Brain pericyte (primary cell): ENCODE data around the gene NTRK3.

Experiments used
- DNase-seq: peaks from one replicate; pipeline ENCODE4 v3.0.0-alpha.2; 2012; ENCODE audit warnings: low read depth, low spot score

NTRK3 gene

DNA sequence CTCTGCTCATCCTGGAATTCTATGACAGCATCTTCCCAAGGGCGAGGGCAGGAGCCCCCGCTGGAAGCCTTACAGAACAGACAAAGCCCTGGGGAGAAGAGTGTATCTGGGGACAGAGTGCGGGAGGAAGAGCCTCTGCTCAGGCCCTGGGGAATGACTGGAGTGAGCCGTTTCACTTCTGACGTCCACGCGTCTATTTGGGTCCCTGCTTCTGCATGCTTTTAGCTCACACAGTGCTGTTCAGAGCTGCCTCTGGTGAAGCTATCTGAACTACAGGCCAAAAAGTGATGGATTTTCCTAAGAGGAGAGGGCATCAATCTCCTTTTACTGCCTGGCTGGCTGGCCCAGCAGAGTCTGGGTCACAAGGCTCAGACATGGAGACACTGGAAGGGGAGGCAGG, 311.8 kb downstream of the NTRK3 start:
- DNase-seq, result no peak

DNA sequence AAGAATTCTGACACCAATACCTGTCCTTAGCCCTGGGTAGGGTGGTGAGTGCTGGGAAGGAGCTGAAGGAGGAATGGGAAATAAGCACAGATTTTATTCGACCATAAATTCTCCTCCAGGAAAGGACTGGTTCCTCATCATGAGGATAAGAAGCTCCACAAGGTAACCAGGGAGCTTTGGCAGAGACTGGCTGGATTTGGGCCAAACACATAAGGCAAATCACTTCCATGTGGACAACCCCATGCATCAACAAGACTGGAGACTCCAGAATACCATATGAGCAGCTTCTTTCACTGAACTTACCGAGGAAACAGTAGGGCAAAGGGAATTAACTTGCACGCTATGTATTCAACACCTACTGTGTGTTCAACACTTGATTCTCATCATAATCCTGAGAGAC, 312.5 kb downstream of the NTRK3 start:
- DNase-seq, result no peak

DNA sequence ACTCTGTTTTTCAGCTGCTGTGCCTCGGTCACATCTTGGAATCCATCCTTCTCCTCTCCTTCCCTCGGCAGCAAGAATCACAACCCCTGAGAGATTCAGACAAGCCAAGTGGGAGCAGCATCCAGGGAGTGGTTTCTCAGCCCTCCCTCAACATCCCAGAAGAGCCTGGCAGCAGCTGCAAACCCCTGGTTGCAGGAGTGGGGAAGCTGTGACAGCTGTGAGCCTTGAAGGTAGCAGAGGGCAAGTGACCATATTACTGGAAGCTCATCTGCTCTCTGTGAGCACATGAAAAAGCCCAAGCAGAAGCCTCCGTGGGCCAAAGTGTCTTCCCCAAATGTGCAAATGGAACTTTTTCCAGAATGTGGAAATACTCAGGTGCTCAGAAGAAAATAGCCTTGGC, 312.9 kb downstream of the NTRK3 start:
- no peak for DNase-seq

DNA sequence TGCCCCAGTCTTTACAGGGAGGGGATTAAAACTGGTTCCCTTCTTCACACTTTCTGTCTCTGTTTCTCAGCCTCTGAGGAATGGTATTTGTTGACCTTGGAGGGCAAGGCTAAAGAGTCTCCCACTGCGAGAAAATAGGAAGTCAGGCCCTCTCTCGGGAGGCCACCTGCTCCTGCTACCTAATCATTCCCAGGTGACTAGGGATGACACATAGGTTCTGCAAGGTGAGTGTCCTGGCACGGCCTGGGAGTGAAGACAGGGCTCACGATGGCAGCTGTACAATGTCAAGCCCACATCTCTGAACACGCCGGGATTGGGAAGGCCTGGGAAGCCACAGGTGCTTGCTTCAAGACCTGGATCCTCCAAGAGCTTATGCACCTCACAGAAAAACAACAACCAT, 314.2 kb downstream of the NTRK3 start:
- DNase-seq, result no peak

DNA sequence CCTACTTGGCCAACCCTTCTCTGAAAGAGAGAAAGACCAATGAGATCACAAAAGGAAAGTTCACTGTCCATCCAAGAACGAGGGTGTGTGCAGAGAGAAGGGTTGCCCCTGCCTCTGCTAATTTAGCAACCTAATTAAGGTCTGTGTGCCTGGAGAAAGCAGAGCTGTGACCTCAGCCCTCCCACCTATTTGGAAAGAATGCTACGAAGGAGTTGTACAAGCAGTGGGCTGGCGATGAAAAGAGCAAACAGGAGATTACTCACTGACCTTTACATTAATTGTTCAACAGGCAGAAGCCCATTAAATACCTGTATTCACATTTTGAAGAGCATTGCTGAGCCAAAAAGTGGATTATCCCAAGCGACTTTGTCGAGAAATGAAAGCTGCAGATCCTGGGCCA, 314.9 kb downstream of the NTRK3 start:
- DNase-seq, result no peak

DNA sequence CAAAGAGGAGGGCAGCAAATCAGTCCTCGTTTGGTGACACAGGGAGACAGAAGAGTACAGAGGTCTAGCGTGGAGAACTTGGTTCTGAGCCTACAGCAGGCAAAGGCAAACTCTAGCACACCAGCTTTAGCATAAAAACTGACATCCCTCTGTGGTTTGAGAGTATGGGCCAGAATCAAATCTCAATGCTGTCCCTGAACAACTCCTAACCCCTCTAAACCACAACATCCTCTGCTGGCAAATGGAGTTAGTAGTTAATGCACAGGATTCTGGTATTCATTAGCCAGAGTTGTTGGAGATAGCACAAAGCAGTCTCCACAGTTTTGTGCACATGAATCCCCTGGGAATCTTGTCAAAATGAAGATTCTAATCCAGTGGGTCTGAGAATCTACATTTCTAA, 315.8 kb downstream of the NTRK3 start:
- no peak for DNase-seq

DNA sequence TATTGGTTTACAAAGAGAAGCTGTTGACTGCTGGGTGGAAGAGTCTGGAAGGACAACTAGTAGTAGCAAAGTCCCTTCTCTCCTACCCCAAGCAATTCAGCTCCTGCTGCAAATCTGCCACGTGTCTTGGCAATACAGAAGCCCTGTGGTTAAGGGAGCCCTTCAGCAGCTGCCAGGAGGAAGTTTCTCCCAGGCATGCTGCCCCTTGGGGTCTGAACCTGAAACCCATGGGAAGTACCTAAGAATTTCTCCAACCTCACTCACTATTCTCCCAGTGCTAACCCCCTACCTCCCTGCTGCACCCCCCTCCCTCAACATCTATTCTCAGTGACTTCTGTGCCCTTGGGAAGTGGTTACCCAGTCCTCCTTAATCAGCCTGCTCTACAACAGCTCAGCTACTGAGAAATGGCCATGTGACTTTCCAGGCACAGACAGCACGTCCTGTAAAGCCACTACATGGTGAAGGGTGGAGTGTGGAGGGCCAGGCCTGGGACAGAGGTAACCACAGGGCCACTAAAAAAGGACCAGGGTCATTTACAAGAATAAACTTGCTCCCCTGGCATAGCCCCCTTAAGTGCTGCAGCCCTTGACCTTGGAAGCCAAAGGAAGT, 316.6 kb downstream of the NTRK3 start:
- no peak for DNase-seq

DNA sequence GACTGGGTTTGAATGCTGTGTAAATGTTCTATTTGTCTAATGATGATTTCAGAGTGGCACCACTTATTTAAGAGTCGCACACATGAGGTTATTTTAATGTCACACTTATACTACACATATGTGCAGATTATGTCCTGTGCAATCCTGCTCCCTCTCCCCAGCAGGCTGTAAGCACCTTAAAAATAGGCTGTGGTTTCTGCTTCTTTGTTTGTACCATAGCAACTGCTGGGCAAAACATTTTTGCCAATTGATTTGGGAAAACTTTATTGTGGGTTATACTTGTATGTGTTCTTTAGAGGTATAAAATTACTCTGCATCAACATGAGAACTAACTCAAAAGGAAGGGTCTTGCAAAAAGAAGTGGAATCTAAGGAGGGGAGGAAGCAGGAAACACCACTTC, 318.5 kb downstream of the NTRK3 start:
- DNase-seq, result no peak

DNA sequence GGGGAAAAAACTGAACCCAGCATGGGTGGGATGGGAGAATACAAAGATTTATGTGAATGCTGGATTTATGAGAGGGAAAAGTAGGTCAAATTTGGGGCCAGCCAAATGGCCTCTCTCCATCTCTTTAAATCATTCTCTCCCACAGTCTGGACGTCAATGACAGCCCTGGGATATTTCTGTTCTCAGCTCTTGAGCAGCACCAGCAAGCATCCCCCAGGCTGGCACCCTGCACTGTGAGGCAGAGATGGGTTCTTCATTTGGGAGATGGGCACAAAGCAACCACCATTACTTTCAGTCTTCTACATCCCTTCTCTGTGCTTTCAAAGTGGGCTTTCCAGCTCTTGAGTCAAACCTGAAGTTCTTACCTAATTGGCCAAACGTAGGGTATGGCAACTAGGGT, 321.0 kb downstream of the NTRK3 start:
- DNase-seq, result no peak

DNA sequence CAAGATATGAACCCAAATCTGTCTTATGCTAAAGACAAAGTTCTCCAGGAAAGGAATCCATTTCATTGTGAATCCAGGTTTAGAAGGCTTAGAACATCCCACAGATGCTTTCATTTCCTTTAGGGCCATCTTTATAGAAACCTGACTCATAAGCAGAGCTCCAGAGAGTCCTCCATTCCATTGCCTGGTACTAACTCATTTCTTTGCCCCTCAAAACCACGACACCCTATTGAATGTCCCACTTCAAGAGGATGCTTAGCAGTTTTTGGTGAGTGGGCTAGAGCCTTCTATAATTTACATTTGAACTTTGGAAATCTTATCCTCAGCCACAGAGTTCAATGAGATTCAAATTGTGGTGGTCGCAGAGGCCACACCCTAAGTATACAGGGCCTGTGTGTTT, 325.0 kb downstream of the NTRK3 start:
- no peak for DNase-seq

DNA sequence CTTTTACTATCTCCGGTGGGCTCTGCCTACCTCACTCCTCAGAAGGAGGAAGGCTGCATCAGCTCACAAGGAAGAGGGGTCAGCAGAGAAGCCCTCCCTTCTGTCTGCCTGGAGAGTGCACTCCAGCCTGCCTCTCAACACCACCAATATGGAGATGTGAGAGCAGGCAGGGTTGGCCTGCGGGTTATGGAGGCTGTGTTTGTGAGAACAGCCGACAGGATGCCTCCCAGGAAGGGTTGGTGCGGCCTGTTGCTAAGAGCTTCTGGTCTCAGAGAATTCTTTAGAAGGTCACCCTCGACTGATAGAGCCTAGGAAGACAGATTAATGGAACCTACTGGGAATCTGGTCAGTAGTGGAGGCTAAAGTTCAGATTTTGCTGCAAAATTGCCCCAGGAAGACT, 326.1 kb downstream of the NTRK3 start:
- no peak for DNase-seq

DNA sequence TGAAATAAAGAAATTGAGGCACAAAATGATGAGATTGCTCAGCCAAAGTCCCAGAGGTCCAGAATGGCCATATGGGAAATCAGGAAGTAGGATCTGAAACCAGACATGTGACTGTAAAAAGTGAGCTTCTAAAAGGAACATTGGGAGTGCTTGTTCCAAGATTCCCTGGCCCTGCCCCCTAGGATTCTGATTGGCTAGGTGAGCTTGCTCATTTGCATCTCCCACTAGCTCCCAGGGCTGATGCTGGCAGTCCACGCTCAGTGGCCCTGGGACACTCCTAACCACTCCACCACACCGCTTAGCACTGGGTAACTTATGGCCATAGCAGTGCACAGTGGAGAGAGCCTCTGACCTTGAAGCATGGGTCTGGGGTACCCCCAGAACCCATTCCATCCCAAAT, 326.7 kb downstream of the NTRK3 start:
- no peak for DNase-seq

DNA sequence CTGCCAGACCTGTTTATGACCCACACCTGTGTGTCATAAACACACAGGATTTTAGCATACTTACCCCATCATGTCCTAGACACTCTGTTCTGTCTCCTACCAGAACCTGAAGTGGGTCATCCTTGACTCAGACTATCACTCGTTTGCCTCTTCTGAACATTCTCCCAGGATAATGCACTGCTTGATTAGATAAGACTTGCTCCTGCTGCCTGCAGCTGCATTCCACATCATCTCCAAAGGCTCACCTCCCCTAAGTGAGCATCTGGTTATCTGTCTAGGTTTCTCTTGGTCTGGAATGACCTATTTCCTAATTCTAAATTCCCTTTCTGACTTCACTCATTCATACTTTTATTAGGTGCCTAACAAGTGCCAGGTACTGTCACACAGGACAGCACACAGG, 332.1 kb downstream of the NTRK3 start:
- DNase-seq, result no peak

DNA sequence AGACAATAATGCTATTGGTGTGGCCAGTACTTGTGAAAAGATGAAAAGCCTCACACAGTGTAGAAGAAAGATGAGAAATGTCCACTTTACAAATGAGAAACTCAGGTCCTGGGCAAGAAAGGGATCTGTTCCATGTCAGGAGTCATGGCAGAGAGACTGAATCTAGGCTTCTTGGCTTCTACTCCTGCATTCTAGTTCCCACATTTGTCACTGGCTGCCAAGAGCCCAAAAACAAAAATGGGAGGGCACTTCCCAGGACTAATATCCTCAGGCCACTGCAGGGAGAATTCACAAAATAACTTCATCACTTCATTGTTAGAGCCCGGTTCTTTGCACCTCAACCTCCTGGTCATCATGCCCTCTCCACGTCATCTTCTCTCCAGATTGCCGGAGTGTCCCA, 337.5 kb downstream of the NTRK3 start:
- DNase-seq, result no peak

DNA sequence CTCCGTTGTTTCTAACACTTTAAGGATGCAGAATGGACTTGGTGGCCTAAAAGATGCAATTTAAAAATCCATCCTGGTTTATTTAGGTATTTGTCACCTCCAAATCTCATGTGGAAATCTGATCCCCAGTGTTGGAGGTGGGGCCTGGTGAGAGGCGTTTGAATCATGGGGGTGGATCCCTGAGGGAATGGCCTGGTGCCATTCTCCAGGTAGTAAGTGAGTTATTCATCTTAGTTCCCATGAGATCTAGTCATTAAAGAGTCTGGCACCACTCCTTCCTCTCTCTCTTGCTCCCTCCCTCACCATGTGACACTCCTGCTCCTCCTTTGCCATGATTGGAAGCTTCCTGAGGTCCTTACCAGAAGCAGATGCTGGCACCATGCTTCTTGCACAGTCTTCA, 339.1 kb downstream of the NTRK3 start:
- DNase-seq, result no peak

DNA sequence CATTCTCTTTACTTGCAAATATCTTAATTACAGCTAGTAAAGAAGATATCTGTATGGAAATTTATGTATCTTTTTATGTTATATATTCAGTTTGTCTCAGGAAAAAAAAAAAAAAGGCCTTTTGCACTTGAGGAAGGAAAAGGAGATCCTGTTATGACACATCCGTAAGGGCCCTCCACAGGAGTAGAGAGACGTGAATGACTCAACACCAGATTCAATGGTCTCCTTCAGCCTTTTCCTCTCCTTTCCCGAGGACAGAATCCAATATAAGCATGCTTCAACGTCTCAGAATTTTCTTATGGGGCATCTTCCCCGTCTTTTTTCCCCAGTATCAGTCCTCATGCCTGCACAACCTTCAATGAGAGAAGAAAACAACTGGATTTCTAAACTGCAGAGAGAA, 340.3 kb downstream of the NTRK3 start:
- DNase-seq, result no peak

DNA sequence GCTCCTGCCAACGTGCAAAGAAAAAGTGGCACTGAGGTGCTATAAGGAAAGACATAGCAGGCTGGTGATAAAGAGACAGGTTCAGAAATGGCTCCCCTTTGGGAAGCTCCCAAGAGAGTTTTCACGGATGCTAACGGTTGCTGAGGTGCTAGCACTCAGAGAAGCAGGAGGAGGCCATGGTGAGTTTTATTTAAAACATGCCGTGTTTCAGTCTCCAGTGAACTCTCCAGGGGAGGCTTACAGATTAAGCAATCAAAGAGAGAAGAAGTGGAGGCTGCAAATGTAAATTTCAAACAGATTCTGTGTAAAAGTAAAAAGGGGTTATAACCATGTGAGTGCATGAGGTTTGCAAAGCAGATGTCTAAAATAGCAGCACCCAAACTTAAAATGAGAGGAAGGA, 346.2 kb downstream of the NTRK3 start:
- no peak for DNase-seq

DNA sequence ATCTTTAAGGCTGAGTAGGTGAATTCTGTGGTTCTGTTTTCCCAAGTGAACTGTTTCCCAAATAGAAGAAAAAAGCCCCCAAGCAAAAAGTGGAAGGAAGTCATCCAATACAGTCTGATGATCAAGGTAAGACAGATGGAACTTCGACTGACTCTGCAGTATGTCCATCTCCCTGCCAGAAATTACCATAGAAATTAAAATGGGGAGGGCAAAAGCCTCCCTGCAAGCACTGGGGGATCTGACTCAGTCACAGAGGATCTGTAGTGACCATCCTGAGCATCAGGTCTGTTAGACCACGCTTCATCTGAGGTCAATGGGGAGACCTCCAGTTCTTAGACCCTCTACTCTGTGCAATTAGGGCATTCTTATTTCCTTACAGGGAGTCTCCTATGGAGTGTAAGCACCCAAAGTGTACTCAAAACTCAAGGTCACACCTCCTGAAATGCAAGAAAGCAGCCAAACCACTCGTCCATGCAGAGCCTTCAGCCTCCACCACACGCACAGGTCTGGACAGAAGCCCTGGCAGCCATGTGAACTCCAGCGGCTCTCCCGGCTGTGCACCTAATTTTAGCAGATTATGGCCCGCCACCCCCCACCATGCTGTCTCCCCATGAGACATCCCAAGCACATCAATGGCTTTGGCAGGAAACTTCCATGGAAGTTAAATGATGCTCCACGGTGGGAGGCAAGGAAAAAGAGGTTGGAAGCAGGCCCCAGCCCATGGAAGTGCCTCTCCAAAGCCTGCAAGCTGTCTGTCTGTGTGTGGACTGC, 348.7 kb downstream of the NTRK3 start:
- DNase-seq, result no peak

DNA sequence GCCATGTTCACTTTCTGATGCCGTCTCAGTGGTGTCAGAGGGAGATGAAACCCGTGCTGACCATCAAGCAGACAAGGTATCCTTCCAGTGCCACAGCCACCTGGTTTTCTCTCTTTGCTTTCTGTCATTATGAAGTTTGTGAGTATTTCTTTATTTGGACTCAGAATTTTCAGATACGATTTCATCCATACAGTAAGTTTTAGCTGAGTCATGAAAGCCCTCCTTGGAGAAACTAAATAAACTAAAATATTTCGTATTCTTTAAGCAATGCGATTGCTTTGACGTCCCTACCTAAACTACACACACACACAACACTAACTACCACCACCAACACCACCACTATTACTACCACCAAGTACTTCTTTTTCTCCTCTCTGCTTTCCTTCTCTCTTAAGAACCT, 350.1 kb downstream of the NTRK3 start:
- no peak for DNase-seq

DNA sequence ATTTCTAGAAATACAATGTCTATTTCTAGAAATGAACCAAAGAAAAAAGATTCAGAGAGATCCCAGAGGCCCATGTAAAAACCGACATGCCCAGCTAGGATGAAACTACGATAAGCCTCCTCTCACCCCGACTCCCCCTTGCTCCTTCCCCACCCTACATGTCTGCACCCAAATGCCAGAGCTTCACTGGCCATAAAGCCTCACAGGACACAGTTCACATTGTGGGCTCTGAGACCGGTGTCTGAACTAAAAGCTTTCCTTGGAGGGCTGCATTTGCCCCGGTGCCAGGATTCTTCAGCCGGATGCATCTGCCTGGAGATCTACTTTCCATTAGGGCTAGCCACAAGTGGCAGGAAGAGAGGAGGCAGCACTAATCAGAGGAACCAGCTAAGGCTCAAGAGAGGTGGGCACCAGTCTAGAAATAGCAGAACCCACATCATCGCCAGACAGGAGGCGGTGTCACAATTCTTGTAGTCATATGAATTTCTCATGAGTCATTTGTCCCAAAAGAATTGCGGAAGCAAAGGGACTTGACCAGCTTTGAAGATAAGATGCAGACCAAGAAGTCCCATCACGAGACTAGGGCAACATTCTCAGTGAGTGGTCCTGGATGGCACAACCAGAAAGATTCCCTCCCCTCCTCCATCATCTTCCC, 353.6 kb downstream of the NTRK3 start:
- no peak for DNase-seq

DNA sequence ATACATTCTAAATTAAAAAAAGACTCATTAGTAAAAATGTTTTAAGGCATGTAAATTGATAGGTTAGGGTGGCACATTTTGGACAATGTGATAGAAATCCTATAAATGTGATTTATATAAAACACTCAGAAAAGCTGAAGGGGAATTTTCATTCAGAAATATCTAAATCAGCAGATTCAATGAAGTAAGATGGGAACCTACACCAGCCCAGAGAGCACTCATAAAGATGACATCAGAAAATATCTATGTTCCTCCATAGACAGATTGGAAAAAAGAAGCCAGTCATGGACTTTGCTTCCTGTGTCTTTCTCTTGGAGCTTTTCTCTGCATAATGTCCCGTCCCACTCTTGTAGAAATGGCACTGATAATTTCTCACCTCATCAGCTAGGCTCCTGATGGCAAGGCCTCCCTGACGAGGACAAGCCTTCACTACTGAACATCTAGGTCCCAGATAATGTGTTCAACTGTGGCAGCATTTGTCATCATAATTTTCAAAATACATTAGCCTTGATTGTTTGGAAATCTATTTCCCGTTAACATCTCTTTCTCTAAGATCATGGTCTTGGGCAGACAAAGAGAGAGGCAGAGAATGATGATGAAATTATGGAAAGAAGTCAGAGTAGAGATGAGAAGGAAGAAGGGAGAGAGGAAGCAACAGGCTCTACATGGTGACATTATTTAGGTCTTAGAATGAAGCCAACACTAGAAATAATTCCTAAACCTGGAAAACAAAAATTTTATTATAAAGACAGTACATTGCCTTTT, 354.4 kb downstream of the NTRK3 start:
- DNase-seq, result no peak

DNA sequence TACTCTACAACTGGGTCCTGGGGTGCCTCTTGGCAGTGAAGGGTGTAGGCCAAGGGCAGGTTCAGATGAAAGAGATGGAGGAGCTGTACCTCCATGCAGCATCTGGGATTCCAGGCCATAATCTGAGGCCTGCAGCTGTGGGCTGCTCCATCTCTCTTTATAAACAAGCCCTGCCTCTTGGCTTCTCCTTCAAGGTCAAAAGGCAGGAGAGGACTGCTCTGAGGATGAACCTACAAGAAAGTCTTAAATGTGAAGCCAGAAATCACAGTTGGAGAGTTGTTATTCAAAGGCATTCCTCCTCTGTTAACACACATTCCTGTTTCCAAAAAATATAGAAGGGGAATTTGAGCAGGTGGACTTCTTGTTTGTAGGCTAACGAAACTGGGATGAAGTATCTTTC, 355.5 kb downstream of the NTRK3 start:
- DNase-seq, result no peak

DNA sequence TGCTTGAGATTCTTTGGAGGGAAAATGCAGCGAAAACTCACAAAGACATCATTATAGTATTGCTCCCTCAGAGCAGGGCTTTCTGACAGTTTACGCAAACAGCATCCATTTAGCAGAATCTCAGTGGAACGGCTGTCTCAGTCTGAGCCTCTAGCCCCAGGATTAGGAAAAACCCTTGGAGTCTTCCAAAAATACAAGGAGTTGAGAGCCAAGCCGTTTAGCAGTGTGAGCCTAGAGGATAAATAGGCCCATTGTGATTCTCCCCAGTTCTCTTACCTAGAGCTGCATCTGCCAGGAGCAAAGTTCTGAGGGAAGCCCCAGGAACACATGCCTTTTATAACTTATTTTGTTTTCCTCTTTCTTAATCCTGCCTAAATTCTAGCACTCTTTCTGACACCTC, 359.6 kb downstream of the NTRK3 start:
- DNase-seq, result no peak
